ENCODE measurements around the gene TMC1. TPM values are rescaled to one million over a fixed set of nuclear protein-coding genes. Genes with fewer than 3 reads are reported as not detected.

Gene TMC1
- total and polyA plus RNA-seq, 2 of the 8 experiments (the other 6 are each of a cell fraction or from before 2014, with no cell fraction given) = 0.95 to 0.98 TPM

GRCh38 chr9:72779614-72780013 lies 258.2 kb downstream of the TMC1 start (continued):
- no peak for TF ChIP-seq MAFK (IDR thresholded peaks at IDR 0.05; ENCODE audit: low read depth, low read length)
- no peak for TF ChIP-seq EZH2 (IDR thresholded peaks at IDR 0.05; ENCODE audit: low read depth, low read length, severe bottlenecking)

All from H1 (cell line).